Endothelial cell of umbilical vein (primary cell): ENCODE data around the gene NME4. TPM values are rescaled to one million over a fixed set of nuclear protein-coding genes. Genes with fewer than 3 reads are reported as not detected.

ENCODE experiments used
- BruUV-seq: library from RNA; stranded (reverse); fragments of 400-500 nt; replicated peaks from 2 replicates; lab custom pipeline; 2021; lab: Mats Ljungman, UMichigan
- CTCF ChIA-PET: fragments of 300-600, 350-600 bp; sonication (Branson Sonifier 250); formaldehyde crosslinking; loops from one replicate; lab custom pipeline; 2021; ENCODE audit warnings: antibody characterized with exemption, inconsistent platforms; lab: Charles Lee
- POLR2A ChIA-PET: fragments of 300-600, 350-600 bp; sonication (Branson Sonifier 250); formaldehyde crosslinking; loops from one replicate; lab custom pipeline; 2021; ENCODE audit warnings: antibody characterized with exemption, inconsistent platforms; lab: Charles Lee
- DNase-seq: peaks from one replicate; pipeline ENCODE4 v3.0.0-alpha.2; 2011; ENCODE audit warnings: low read depth, low spot score
- FAIRE-seq: peaks from 2 replicates; lab custom pipeline; 2011; peaks lifted over from hg19 to GRCh38; lab: Jason Lieb, UNC
- H2AFZ ChIP-seq: 2 replicates; pipeline ENCODE4 v1.6.0; 2012; ENCODE audit warnings: low read depth, low read length, control low read depth, inconsistent platforms
- H3K27ac ChIP-seq: 2 replicates; pipeline ENCODE4 v1.5.1; 2011; ENCODE audit warnings: low read depth, mild to moderate bottlenecking, control low read depth, low read length, moderate library complexity; ENCODE audit not compliant: insufficient read depth
- H3K27me3 ChIP-seq, 2 experiments: 2 replicates each; pipeline versions ENCODE4 v1.6.0 to v1.6.1; 2011; ENCODE audit warnings: low read length in 2 of 2, mixed read lengths in 1 of 2; ENCODE audit not compliant: control insufficient read depth in 2 of 2, insufficient read depth in 2 of 2
- H3K36me3 ChIP-seq, 2 experiments: 2 replicates in 1 of 2; 3 replicates in 1 of 2; pipeline ENCODE4 v1.5.1; 2011; ENCODE audit warnings: low read length in 2 of 2, mild to moderate bottlenecking in 1 of 2, moderate library complexity in 1 of 2; ENCODE audit not compliant: control insufficient read depth in 2 of 2, insufficient read depth in 2 of 2; ENCODE audit errors: extremely low read depth in 1 of 2
- H3K4me1 ChIP-seq: 3 replicates; pipeline ENCODE4 v1.5.1; 2011; ENCODE audit warnings: mild to moderate bottlenecking, low read length; ENCODE audit not compliant: control insufficient read depth, insufficient read depth; ENCODE audit errors: extremely low read depth
- H3K4me2 ChIP-seq: 2 replicates; pipeline ENCODE4 v1.6.1; 2011; ENCODE audit warnings: low read length, control low read depth, mixed read lengths; ENCODE audit not compliant: insufficient read depth
- H3K4me3 ChIP-seq, 3 experiments: fragments of 200-600 bp in 1 of 3; sonication (generic), shearing (Covaris generic) in 1 of 3; replicated peaks in 1 of 3; 2 replicates each; pipeline ENCODE4 v1.5.1; 2011 to 2016; ENCODE audit warnings: control low read depth in 3 of 3, low read length in 3 of 3, mild to moderate bottlenecking in 2 of 3, inconsistent platforms in 1 of 3, low read depth in 1 of 3, moderate library complexity in 1 of 3; ENCODE audit not compliant: insufficient read depth in 1 of 3
- H3K79me2 ChIP-seq: 2 replicates; pipeline ENCODE4 v1.6.0; 2012; ENCODE audit warnings: low read length, inconsistent platforms; ENCODE audit not compliant: control insufficient read depth, insufficient read depth
- H3K9ac ChIP-seq: replicated peaks from 2 replicates; pipeline ENCODE3; 2011; ENCODE audit warnings: low read length, control low read depth; ENCODE audit not compliant: insufficient read depth; ENCODE audit errors: extremely low read depth
- H3K9me1 ChIP-seq: replicated peaks from 3 replicates; pipeline ENCODE4 v1.6.0; 2011; ENCODE audit warnings: mild to moderate bottlenecking, low read length; ENCODE audit not compliant: control insufficient read depth, insufficient read depth; ENCODE audit errors: extremely low read depth
- H3K9me3 ChIP-seq: replicated peaks from 2 replicates; pipeline ENCODE4 v1.5.1; 2012; ENCODE audit warnings: low read length, inconsistent platforms; ENCODE audit not compliant: control insufficient read depth, insufficient read depth
- H4K20me1 ChIP-seq: replicated peaks from 2 replicates; pipeline ENCODE3; 2011; ENCODE audit warnings: mild to moderate bottlenecking, low read length; ENCODE audit not compliant: control insufficient read depth, insufficient read depth; ENCODE audit errors: extremely low read depth
- EZH2 ChIP-seq: IDR thresholded peaks from 2 replicates; pipeline ENCODE4 v1.6.1; 2012; ENCODE audit warnings: borderline replicate concordance, low read depth, mild to moderate bottlenecking, moderate library complexity, low read length, inconsistent platforms; ENCODE audit not compliant: severe bottlenecking
- FOS ChIP-seq: IDR thresholded peaks from 2 replicates; pipeline ENCODE4 v1.6.1; 2011; ENCODE audit warnings: mild to moderate bottlenecking, low read length, moderate library complexity, borderline replicate concordance; ENCODE audit not compliant: insufficient read depth
- GATA2 ChIP-seq: IDR thresholded peaks from 2 replicates; pipeline ENCODE4 v1.7.0; 2011; ENCODE audit warnings: low read depth, mild to moderate bottlenecking, moderate library complexity, mixed read lengths, low read length; ENCODE audit not compliant: insufficient read length, insufficient read depth
- JUN ChIP-seq: IDR thresholded peaks from 2 replicates; pipeline ENCODE4 v1.6.1; 2011; ENCODE audit warnings: borderline replicate concordance, low read depth; ENCODE audit not compliant: insufficient read length, insufficient read depth
- MYC ChIP-seq: IDR thresholded peaks from one replicate; pipeline ENCODE4 v1.6.1; 2011; ENCODE audit warnings: mild to moderate bottlenecking, low read depth, low read length
- POLR2A ChIP-seq: IDR thresholded peaks from 2 replicates; pipeline ENCODE4 v1.6.1; 2012; ENCODE audit warnings: low read depth, mild to moderate bottlenecking, control low read depth, low read length
- POLR2AphosphoS5 ChIP-seq: IDR thresholded peaks from 2 replicates; pipeline ENCODE4 v1.6.1; 2012; ENCODE audit warnings: low read depth, mild to moderate bottlenecking, control low read depth, low read length, moderate library complexity; ENCODE audit not compliant: insufficient read depth
- dilution Hi-C: fragments of 300-500 bp; cut with MboI; formaldehyde crosslinking; loops from one replicate; pipeline ENCODE4 v1.15.0; 2019; ENCODE audit warnings: low sequenced_read_pairs; ENCODE audit not compliant: extremely low pct_ligation_motif_present
- intact Hi-C: fragments of 100-400 bp; cut with micrococcal nuclease; formaldehyde crosslinking; loops from one replicate; pipeline ENCODE4 v1.10.0; 2022
- polyA plus RNA-seq, 4 experiments: library from polyadenylated mRNA; depleted of rRNA in 3 of 4; stranded (reverse) in 3 of 4; unstranded in 1 of 4; fragments of >200 nt; gene quantifications; 2 replicates each; pipeline versions ENCODE4 v1.2.1 to v1.2.3, GENCODE V29; 2011 to 2012; ENCODE audit warnings: missing spikeins in 1 of 4
- total RNA-seq: library from RNA; stranded (reverse); gene quantifications from 2 replicates; pipeline ENCODE4 v1.2.3, GENCODE V29; 2021
- TF ChIP-seq, protein P1 (sequence below): IDR thresholded peaks from 2 replicates; pipeline ENCODE4 v1.6.1; 2011; ENCODE audit not compliant: insufficient read depth, insufficient read length
- TF ChIP-seq, protein P2 (sequence below), 2 donors: IDR thresholded peaks; 1 replicate in 1 of 2; 2 replicates in 1 of 2; pipeline ENCODE4 v1.5.1; 2011; ENCODE audit warnings: low read length in 2 of 2, mild to moderate bottlenecking in 2 of 2, moderate library complexity in 2 of 2, control low read depth in 1 of 2, inconsistent platforms in 1 of 2, low read depth in 1 of 2; ENCODE audit not compliant: insufficient read depth in 1 of 2; ENCODE audit errors: extremely low read depth in 1 of 2

The NME4 gene
- total and polyA plus RNA-seq, 2 donors (not counting 3 experiments of a cell fraction or from before 2014, with no cell fraction given): 170 to 264 TPM

DNA sequence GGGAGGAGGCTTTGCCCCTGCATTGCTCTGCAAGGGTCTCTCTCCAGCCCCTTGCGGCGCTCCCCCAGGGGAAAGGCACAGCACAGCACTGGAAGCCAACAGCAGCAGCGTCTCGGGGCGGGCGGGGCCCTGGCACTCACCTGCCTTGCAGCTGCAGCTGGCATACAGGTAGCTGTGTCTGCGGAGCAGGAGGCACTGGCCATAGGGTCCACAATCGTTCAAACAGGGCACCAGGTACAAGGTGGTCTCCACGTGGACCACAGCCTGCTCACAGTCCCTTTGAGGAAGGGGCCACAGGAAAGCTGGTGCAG is 22.4 kb upstream of the NME4 start:
- intact Hi-C loops: no loop called here
- no peak for FAIRE-seq
- CTCF ChIA-PET: no interaction called here

DNA sequence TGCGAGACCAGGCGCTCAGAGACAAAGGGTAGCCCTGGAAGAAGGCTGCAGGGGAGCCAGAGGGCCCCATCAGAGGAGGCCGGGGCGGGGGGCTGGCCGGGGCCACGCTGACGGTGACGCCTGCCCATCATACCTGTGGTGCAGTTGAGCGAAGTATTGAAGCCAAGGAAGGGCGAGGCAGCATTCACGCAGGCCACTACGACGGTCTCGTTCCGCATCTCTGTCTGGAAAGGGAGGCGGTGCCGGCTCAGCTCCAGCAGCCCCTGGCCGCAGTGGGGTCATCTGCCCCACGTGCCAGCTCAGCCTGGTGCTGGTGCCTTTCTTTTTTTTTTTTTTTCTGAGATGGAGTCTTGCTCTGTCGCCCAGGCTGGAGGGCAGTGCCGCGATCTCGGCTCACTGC is 21.8 kb upstream of the NME4 start:
- Histone ChIP-seq H3K79me2 (peaks cover 15% of the 10 kb centered on the region), H3K4me1 (peaks cover 3% of the 10 kb centered on the region), H3K4me3 (no peak overlapping the region), H3K9ac (no peak overlapping the region), H3K4me2 (no peak overlapping the region), H3K9me3 (no peaks in the 10 kb centered on the region), H3K36me3 (peaks cover 7 to 48% of the 10 kb centered on the region in 2 experiments), H3K9me1 (no peaks in the 10 kb centered on the region), H3K27ac (no peak overlapping the region), H4K20me1 (no peaks in the 10 kb centered on the region), H3K27me3 (no peaks in the 10 kb centered on the region), H2AFZ (no peak overlapping the region)
- DNase-seq (no peak), FAIRE-seq (no peak)
- BruUV-seq: no TSS peak
- no peak for TF ChIP-seq POLR2AphosphoS5
- TF ChIP-seq, protein P1, sequence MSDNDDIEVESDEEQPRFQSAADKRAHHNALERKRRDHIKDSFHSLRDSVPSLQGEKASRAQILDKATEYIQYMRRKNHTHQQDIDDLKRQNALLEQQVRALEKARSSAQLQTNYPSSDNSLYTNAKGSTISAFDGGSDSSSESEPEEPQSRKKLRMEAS: no peak
- TF ChIP-seq MYC: no peak
- TF ChIP-seq EZH2: no peak
- TF ChIP-seq, protein P2, sequence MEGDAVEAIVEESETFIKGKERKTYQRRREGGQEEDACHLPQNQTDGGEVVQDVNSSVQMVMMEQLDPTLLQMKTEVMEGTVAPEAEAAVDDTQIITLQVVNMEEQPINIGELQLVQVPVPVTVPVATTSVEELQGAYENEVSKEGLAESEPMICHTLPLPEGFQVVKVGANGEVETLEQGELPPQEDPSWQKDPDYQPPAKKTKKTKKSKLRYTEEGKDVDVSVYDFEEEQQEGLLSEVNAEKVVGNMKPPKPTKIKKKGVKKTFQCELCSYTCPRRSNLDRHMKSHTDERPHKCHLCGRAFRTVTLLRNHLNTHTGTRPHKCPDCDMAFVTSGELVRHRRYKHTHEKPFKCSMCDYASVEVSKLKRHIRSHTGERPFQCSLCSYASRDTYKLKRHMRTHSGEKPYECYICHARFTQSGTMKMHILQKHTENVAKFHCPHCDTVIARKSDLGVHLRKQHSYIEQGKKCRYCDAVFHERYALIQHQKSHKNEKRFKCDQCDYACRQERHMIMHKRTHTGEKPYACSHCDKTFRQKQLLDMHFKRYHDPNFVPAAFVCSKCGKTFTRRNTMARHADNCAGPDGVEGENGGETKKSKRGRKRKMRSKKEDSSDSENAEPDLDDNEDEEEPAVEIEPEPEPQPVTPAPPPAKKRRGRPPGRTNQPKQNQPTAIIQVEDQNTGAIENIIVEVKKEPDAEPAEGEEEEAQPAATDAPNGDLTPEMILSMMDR (IDR thresholded peaks at IDR 0.05; ENCODE audit: extremely low read depth in 1 of 2, insufficient read depth in 1 of 2, low read depth in 1 of 2, low read length in 2 of 2): no peak
- no peak for TF ChIP-seq POLR2A
- no peak for TF ChIP-seq JUN
- no peak for TF ChIP-seq GATA2
- no peak for TF ChIP-seq FOS
- intact Hi-C loops (no loop called here), dilution Hi-C loops (no loop called here)
- ChIA-PET POLR2A (no interaction called here), CTCF (no interaction called here)

More for the DNA sequence above, 22.4 kb upstream of the NME4 start:
- no TSS peak for BruUV-seq
- Histone ChIP-seq H3K36me3 (peaks cover 7 to 48% of the 10 kb centered on the region in 2 experiments), H3K9ac (no peak overlapping the region), H3K4me2 (no peak overlapping the region), H3K4me3 (no peak overlapping the region), H3K79me2 (peaks cover 9% of the 10 kb centered on the region), H3K4me1 (peaks cover 8% of the 10 kb centered on the region), H3K9me1 (no peaks in the 10 kb centered on the region), H4K20me1 (no peaks in the 10 kb centered on the region), H3K27me3 (no peaks in the 10 kb centered on the region), H2AFZ (no peak overlapping the region), H3K9me3 (no peaks in the 10 kb centered on the region), H3K27ac (no peak overlapping the region)
- no peak for DNase-seq
- POLR2A ChIA-PET: no interaction called here
- no peak for TF ChIP-seq POLR2AphosphoS5
- no peak for TF ChIP-seq JUN
- no peak for TF ChIP-seq EZH2
- TF ChIP-seq MYC: no peak
- dilution Hi-C loops: no loop called here
